IPS-NIHi11 (cell line): ENCODE data around the gene FOXL1.
A peak's percentile ranks its signal among the peaks of the same experiment; 100 is the strongest.

Experiments
- DNase-seq: peaks from one replicate; pipeline ENCODE4 v3.0.0; 2012; ENCODE audit warnings: mixed read lengths, low spot score

The FOXL1 gene

GRCh38 chr16:86549076-86549892 lies 29.1 kb upstream of the FOXL1 start:
- no peak for DNase-seq

DNA sequence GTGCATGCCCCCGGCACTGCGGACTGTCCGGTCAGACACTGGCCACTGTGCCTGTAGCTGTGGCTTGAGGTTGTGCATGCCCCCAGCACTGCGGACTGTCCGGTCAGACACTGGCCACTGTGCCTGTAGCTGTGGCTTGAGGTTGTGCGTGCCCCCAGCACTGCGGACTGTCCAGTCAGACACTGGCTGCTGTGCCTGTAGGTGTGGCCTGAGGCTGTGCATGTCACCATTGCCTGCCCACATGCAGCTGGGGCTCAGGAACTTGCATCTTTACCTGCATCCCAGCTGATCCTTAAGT lies 28.5 kb upstream of the FOXL1 start:
- DNase-seq, result no peak

GRCh38 chr16:86550281-86550680 lies 28.1 kb upstream of the FOXL1 start:
- DNase-seq, result no peak

GRCh38 chr16:86553356-86553755 lies 25.0 kb upstream of the FOXL1 start:
- DNase-seq, result no peak

DNA sequence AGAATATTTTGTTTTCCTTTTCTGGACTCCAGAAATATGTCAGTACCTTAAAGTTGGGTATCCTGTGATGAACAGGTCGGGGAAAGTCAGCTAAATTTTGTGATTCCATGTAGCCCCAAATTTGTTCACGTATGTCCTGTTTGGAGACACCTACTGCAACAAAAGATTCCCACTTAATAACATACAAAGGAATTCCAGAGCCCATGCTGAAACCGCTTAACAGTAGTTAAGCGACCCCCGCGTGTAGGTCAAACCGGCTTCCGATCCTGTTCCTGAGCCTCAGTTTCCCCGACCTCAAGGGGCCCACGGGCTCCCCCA lies 23.8 kb upstream of the FOXL1 start:
- no peak for DNase-seq

- DNase-seq, result peak; percentile 98
Observed at GRCh38 chr16:86554917-86555703, 23.2 kb upstream of the FOXL1 start, which contains the start of gene MTHFSD. Gene MTHFSD, minus strand, starts transcription at chr16:86555235. Its CDS starts 51 bp downstream, at chr16:86555184.

- DNase-seq, result no peak
Observed at GRCh38 chr16:86555704-86556075, 22.7 kb upstream of the FOXL1 start.

- no peak for DNase-seq
Observed at GRCh38 chr16:86556576-86556975, 21.8 kb upstream of the FOXL1 start.

GRCh38 chr16:86557587-86557986 lies 20.8 kb upstream of the FOXL1 start:
- no peak for DNase-seq

DNA sequence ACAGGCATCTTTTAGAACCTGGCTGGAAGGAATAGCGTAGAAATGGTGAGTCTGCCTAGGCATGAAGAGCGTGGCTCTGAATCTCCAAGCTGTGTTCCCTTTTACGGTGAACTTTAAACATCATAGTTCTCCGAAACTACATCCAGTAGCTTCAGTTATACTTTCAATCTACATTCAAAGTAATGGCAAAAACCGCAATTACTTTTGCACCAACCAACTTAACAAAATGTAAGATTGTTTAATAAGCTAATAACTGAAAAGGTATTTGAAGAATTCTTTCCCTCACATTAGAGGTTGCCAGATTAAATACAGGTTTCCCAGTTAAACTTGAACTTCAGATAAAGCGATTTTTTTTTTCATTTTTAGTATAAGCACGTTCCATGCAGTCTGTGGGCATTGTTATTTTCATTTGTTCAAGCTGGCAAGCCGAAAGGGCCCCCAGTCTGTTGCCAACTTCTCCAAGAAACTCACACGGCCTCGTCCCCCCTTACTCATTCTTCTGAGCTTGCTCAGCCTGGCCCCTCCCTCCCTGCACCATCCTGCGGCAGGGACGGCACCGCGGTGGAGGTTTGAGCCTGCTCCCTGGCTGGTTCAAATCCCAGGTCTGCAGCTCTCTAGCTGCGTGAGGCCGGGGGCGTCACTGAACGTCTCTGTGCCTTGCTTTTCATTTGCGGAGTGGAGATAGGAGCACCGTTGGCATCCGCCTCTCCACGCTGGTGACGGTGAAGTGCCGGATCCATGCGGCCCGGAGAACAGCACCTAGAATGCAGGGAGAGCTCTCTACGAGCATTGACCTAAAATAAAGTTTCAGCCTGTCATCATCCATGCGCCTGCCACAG lies 19.8 kb upstream of the FOXL1 start:
- DNase-seq, result no peak

- DNase-seq, result no peak
Observed at GRCh38 chr16:86559802-86560305, 18.5 kb upstream of the FOXL1 start.

GRCh38 chr16:86562356-86562755 lies 16.0 kb upstream of the FOXL1 start:
- DNase-seq, result no peak

GRCh38 chr16:86563469-86564345 lies 14.6 kb upstream of the FOXL1 start:
- peak; percentile 76 for DNase-seq

DNA sequence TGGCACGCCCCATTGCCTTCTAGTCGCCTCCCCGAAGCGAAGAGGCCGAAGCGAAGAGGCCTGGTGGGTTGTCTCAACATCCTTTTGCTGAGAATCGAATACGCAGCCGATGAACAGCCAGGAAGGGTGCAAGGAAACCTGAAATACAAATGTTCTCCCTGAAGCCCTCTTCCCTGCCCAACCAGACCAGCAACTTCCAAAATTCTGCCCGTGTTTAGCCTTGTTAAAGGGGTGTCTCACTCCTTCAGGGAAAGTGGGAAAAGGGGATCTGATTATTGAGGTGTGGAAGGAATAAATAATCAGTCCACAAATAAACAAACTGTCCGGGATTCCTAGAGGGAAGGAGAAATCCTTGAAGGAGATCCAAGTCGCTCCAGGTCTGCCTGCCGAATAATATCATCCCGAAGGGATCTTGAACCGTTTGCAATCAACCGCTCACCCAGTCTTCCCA lies 13.1 kb upstream of the FOXL1 start:
- DNase-seq, result no peak

DNA sequence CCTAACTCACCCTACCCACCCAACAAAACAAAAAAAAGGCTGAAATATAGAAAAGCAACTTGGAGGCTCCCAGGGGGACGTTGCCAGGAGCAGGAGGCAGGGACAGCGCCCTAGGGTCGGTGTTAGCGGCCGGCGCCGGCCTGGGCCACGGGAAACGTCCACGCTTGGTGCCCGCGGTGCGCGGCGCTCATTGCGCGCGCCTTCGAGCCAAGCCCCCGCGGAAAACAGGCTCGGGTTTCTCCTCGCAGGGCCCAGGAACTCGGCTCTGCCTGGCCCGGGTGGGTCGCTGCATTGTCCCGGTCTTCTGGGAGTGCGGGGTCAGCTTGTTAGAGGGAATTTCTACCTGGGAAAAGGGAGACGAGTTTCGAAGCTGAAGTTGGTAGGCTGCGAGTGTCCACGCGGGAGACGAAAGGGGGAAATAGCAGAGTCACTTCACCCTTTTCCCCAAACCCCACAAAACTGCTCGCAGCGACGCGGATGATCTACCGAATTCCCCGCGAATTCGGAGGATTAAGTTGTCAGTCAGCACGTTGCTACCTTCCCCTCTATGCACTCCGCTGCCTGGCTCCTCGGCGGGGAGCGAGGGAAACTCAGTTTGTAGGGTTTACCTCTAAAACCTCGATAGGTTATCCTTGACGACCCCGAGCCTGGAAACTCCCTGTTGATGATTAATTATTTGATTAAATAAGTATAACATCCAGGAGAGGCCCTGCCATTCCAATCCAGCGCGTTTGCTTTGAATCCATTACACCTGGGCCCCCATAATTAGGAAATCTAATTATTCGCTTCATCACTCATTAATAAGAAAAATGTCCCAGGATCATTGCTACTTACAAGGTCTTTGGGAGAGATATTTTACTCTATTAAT lies 12.5 kb upstream of the FOXL1 start:
- DNase-seq, result no peak

GRCh38 chr16:86566601-86566965 lies 11.8 kb upstream of the FOXL1 start, which contains the start of gene FOXC2:
Gene FOXC2, plus strand, starts transcription at chr16:86566829. Its CDS starts 507 bp downstream, at chr16:86567336.
- DNase-seq, result peak; percentile 82

- peak; percentile 53 for DNase-seq
Observed at GRCh38 chr16:86566966-86567700, 11.2 kb upstream of the FOXL1 start.

DNA sequence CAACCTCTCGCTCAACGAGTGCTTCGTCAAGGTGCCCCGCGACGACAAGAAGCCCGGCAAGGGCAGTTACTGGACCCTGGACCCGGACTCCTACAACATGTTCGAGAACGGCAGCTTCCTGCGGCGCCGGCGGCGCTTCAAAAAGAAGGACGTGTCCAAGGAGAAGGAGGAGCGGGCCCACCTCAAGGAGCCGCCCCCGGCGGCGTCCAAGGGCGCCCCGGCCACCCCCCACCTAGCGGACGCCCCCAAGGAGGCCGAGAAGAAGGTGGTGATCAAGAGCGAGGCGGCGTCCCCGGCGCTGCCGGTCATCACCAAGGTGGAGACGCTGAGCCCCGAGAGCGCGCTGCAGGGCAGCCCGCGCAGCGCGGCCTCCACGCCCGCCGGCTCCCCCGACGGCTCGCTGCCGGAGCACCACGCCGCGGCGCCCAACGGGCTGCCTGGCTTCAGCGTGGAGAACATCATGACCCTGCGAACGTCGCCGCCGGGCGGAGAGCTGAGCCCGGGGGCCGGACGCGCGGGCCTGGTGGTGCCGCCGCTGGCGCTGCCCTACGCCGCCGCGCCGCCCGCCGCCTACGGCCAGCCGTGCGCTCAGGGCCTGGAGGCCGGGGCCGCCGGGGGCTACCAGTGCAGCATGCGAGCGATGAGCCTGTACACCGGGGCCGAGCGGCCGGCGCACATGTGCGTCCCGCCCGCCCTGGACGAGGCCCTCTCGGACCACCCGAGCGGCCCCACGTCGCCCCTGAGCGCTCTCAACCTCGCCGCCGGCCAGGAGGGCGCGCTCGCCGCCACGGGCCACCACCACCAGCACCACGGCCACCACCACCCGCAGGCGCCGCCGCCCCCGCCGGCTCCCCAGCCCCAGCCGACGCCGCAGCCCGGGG lies 10.4 kb upstream of the FOXL1 start:
- DNase-seq, result peak; percentile 52
